HEK293 (cell line): Measurements from ENCODE around the gene SERTAD2.

Experiments used
- CTCF ChIA-PET: fragments of 350-600 bp; formaldehyde crosslinking; extraction: SDS; loops from one replicate; lab custom pipeline; 2021; ENCODE audit warnings: antibody characterized with exemption; lab: Yijun Ruan, JAX
- POLR2A ChIA-PET: fragments of 300-600 bp; formaldehyde crosslinking; extraction: SDS; loops from one replicate; lab custom pipeline; 2020; ENCODE audit warnings: antibody characterized with exemption, inconsistent platforms; lab: Yijun Ruan, JAX
- H3K27ac ChIP-seq: fragments of 200-500 bp; sonication (Bioruptor generic); 2 replicates; pipeline ENCODE4 v1.5.1; 2014; ENCODE audit warnings: low read depth, low read length, control low read depth, inconsistent platforms; ENCODE audit errors: extremely low read depth
- H3K36me3 ChIP-seq, 2 experiments: fragments of 200-500 bp in 1 of 2; sonication (Bioruptor generic) in 1 of 2; 1 replicate in 1 of 2; 2 replicates in 1 of 2; pipeline ENCODE4 v1.5.1; 2014 to 2017; ENCODE audit warnings: inconsistent platforms in 2 of 2, low read length in 2 of 2; ENCODE audit not compliant: control insufficient read depth in 2 of 2, insufficient read depth in 1 of 2
- H3K4me1 ChIP-seq: fragments of 200-500 bp; sonication (Bioruptor generic); 2 replicates; pipeline ENCODE4 v1.5.1; 2014; ENCODE audit warnings: mild to moderate bottlenecking, low read length, inconsistent platforms; ENCODE audit not compliant: control insufficient read depth, insufficient read depth
- H3K4me3 ChIP-seq: 2 replicates; pipeline ENCODE4 v1.5.1; 2011; ENCODE audit warnings: low read depth, mild to moderate bottlenecking, control low read depth, low read length, moderate library complexity
- H3K9me3 ChIP-seq: fragments of 200-500 bp; sonication (Bioruptor generic); 2 replicates; pipeline ENCODE4 v1.5.1; 2014; ENCODE audit warnings: low read depth, low read length, inconsistent platforms; ENCODE audit not compliant: control insufficient read depth, insufficient read depth
- GLI2 ChIP-seq: fragments of 450-650 bp; formaldehyde crosslinking; IDR thresholded peaks from 2 replicates; pipeline ENCODE4; 2017; ENCODE audit warnings: missing biosample characterization, missing genetic modification characterization, low read depth, borderline replicate concordance
- GLIS1 ChIP-seq: fragments of 450-650 bp; formaldehyde crosslinking; IDR thresholded peaks from 2 replicates; pipeline ENCODE4 v1.5.1; 2016; ENCODE audit warnings: missing biosample characterization, missing genetic modification characterization
- KLF1 ChIP-seq: fragments of 450-650 bp; formaldehyde crosslinking; IDR thresholded peaks from 2 replicates; pipeline ENCODE4 v1.5.1; 2016; ENCODE audit warnings: missing biosample characterization, missing genetic modification characterization
- KLF17 ChIP-seq: fragments of 450-650 bp; formaldehyde crosslinking; IDR thresholded peaks from 2 replicates; pipeline ENCODE4 v1.5.1; 2016; ENCODE audit warnings: missing biosample characterization, missing genetic modification characterization
- MEIS1 ChIP-seq: sonication (generic); formaldehyde crosslinking; IDR thresholded peaks from 2 replicates; pipeline ENCODE4 v1.8.1; 2022; ENCODE audit warnings: missing genetic modification reagents, mild to moderate bottlenecking, borderline replicate concordance
- MZF1 ChIP-seq: fragments of 450-650 bp; formaldehyde crosslinking; IDR thresholded peaks from 2 replicates; pipeline ENCODE4 v1.5.1; 2017; ENCODE audit warnings: missing biosample characterization, missing genetic modification characterization, borderline replicate concordance
- SCRT2 ChIP-seq: fragments of 450-650 bp; formaldehyde crosslinking; IDR thresholded peaks from 2 replicates; pipeline ENCODE4 v1.5.1; 2016; ENCODE audit warnings: missing biosample characterization, missing genetic modification characterization
- ZBTB17 ChIP-seq: fragments of 450-650 bp; formaldehyde crosslinking; IDR thresholded peaks from 2 replicates; pipeline ENCODE4 v1.5.1; 2016; ENCODE audit warnings: missing biosample characterization, missing genetic modification characterization
- ZBTB48 ChIP-seq: fragments of 450-650 bp; formaldehyde crosslinking; IDR thresholded peaks from 2 replicates; pipeline ENCODE4 v1.5.1; 2016; ENCODE audit warnings: missing biosample characterization, missing genetic modification characterization
- ZIC2 ChIP-seq: fragments of 450-650 bp; formaldehyde crosslinking; IDR thresholded peaks from 2 replicates; pipeline ENCODE4 v1.5.1; 2016; ENCODE audit warnings: missing biosample characterization, missing genetic modification characterization
- ZNF175 ChIP-seq: fragments of 450-650 bp; formaldehyde crosslinking; IDR thresholded peaks from 2 replicates; pipeline ENCODE4 v1.5.1; 2016; ENCODE audit warnings: missing biosample characterization, missing genetic modification characterization
- ZNF18 ChIP-seq: fragments of 450-650 bp; formaldehyde crosslinking; IDR thresholded peaks from 2 replicates; pipeline ENCODE4 v1.5.1; 2016; ENCODE audit warnings: missing biosample characterization, missing genetic modification characterization
- ZNF335 ChIP-seq: fragments of 450-650 bp; formaldehyde crosslinking; conservative IDR thresholded peaks from 2 replicates; pipeline ENCODE4 v1.5.1; 2016; ENCODE audit warnings: missing biosample characterization, missing genetic modification characterization
- ZNF341 ChIP-seq: fragments of 450-650 bp; formaldehyde crosslinking; IDR thresholded peaks from 2 replicates; pipeline ENCODE4; 2016; ENCODE audit warnings: low read depth, missing biosample characterization, missing genetic modification characterization
- ZNF426 ChIP-seq: fragments of 450-650 bp; formaldehyde crosslinking; IDR thresholded peaks from 2 replicates; pipeline ENCODE4 v1.5.1; 2017; ENCODE audit warnings: missing biosample characterization, missing genetic modification characterization, mild to moderate bottlenecking, inconsistent platforms, moderate library complexity
- ZNF558 ChIP-seq: fragments of 450-650 bp; formaldehyde crosslinking; IDR thresholded peaks from 2 replicates; pipeline ENCODE4 v1.5.1; 2016; ENCODE audit warnings: missing biosample characterization, missing genetic modification characterization
- ZNF621 ChIP-seq: fragments of 450-650 bp; formaldehyde crosslinking; IDR thresholded peaks from 2 replicates; pipeline ENCODE4 v1.5.1; 2017; ENCODE audit warnings: missing biosample characterization, missing genetic modification characterization
- ZSCAN16 ChIP-seq: fragments of 450-650 bp; formaldehyde crosslinking; IDR thresholded peaks from 2 replicates; pipeline ENCODE4 v1.5.1; 2016; ENCODE audit warnings: missing biosample characterization, missing genetic modification characterization
- TF ChIP-seq, protein P1 (sequence below): fragments of 450-650 bp; formaldehyde crosslinking; IDR thresholded peaks from 2 replicates; pipeline ENCODE4 v1.5.1; 2016; ENCODE audit warnings: missing biosample characterization, missing genetic modification characterization

SERTAD2 gene

GRCh38 chr2:64607381-64608304 is 46.1 kb downstream of the SERTAD2 start:
- no peak for TF ChIP-seq KLF17 (tag by site-specific recombination)
- TF ChIP-seq MZF1 = no peak
- no peak for TF ChIP-seq MEIS1 (CRISPR knock-in tag)
- TF ChIP-seq KLF1 = no peak
- no peak for TF ChIP-seq ZNF426 (tag by site-specific recombination)
- no peak for TF ChIP-seq ZSCAN16 (tag by site-specific recombination)
- TF ChIP-seq ZNF18 (tag by site-specific recombination) = no peak
- no peak for TF ChIP-seq GLIS1 (tag by site-specific recombination)
- TF ChIP-seq ZNF558 = no peak
- no peak for TF ChIP-seq ZNF621 (tag by site-specific recombination)
- no peak overlapping the region for H3K4me3 ChIP-seq
- no peaks in the 10 kb centered on the region for H3K4me1 ChIP-seq
- no peaks in the 10 kb centered on the region for H3K36me3 ChIP-seq
- H3K27ac ChIP-seq = no peak overlapping the region
- POLR2A ChIA-PET = interaction anchor here (1.4 kb wide), 1 partner anchor 46 kb away, joined by 4 read pairs; the partner anchor contains the start of gene SERTAD2
- CTCF ChIA-PET = interaction anchor here (0.6 to 1.8 kb wide), 3 partner anchors 38 to 253 kb away, joined by 3 to 5 read pairs (median 3); no protein-coding TSS in a partner anchor
- no peaks in the 10 kb centered on the region for H3K9me3 ChIP-seq

DNA sequence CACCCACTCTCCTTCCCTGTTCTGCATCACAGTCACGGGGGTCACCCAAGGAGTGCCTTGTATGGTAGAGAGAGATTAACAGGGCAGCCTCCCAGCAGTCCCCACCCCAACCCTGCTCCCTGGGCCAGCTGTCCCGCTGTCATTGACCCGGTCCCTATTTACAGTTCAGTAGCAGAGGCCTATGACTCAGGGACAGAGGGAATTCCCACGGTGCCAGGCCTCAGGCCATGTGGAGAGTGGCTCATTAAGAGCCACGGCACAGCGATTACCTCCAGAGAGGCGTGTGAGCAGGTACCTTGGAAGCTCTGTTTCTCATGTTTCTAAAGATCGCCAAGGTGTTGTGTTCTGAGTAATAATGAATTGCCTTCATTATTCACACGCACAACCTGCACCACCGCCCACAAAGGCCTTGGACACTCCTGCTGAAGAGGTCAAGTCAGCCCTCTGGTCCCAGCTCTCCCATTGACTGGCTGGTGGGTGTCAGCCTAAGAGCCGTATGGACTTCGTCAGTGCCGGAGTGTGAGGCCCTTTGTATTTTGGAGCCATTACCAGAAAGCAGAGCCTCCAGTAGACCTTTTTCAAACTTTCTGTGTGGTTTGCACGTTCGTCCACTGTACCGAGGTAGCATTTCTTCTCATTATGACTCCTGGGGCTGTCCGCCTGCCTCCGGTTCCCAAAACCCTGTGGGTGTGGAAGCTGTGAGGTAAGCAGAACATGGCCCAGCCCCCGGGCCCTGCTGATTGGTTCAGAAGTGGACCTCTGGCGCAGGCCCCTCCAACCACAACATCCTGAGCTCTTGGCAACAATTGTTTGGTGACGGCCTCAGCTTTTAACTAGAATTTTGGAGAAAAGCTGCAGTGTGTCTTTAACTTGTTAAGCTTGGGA is 47.0 kb downstream of the SERTAD2 start:
- Histone ChIP-seq H3K36me3 (no peaks in the 10 kb centered on the region), H3K4me1 (no peaks in the 10 kb centered on the region; the same call in 1 of the 2 replicates), H3K4me3 (no peak overlapping the region), H3K27ac (no peak overlapping the region)
- TF ChIP-seq ZBTB48 = 0 out of 2 replicates have a peak, but pooled peaks have one; percentile 33
- TF ChIP-seq ZNF335 (tag by site-specific recombination) = peak; percentile 59
- 0 out of 2 replicates have a peak, but pooled peaks have one; percentile 7 for TF ChIP-seq ZBTB17 (tag by site-specific recombination)
- peak; percentile 69 for TF ChIP-seq ZIC2 (tag by site-specific recombination)
- no peak for TF ChIP-seq ZNF341 (tag by site-specific recombination)
- TF ChIP-seq GLIS1 (tag by site-specific recombination) = 0 out of 2 replicates have a peak, but pooled peaks have one; percentile 9
- TF ChIP-seq, all 188 proteins: peak for 5
- H3K9me3 ChIP-seq = no peaks in the 10 kb centered on the region
- CTCF ChIA-PET = interaction anchor here (1.2 to 1.8 kb wide), 3 partner anchors 11 to 253 kb away, joined by 3 to 5 read pairs (median 5); no protein-coding TSS in a partner anchor
- POLR2A ChIA-PET = interaction anchor here (1.4 kb wide), 1 partner anchor 47 kb away, joined by 4 read pairs; the partner anchor contains the start of gene SERTAD2

GRCh38 chr2:64605991-64606478 is 47.7 kb downstream of the SERTAD2 start:
- peaks cover 5% of the 10 kb centered on the region; the same call in 1 of the 2 replicates for H3K4me1 ChIP-seq
- no peaks in the 10 kb centered on the region for H3K9me3 ChIP-seq
- H3K4me3 ChIP-seq = no peak overlapping the region
- H3K27ac ChIP-seq = no peak overlapping the region
- TF ChIP-seq MZF1 = no peak
- TF ChIP-seq GLI2 (tag by site-specific recombination) = no peak
- TF ChIP-seq KLF1 = no peak
- TF ChIP-seq ZNF175 (tag by site-specific recombination) = no peak
- peak; percentile 71 for TF ChIP-seq SCRT2 (tag by site-specific recombination)
- TF ChIP-seq, protein P1, sequence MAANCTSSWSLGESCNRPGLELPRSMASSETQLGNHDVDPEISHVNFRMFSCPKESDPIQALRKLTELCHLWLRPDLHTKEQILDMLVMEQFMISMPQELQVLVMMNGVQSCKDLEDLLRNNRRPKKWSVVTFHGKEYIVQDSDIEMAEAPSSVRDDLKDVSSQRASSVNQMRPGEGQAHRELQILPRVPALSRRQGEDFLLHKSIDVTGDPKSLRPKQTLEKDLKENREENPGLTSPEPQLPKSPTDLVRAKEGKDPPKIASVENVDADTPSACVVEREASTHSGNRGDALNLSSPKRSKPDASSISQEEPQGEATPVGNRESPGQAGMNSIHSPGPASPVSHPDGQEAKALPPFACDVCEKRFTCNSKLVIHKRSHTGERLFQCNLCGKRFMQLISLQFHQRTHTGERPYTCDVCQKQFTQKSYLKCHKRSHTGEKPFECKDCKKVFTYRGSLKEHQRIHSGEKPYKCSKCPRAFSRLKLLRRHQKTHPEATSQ (tag by site-specific recombination) = no peak
- H3K36me3 ChIP-seq = no peaks in the 10 kb centered on the region
- POLR2A ChIA-PET = interaction anchor here (1.4 kb wide), 1 partner anchor 48 kb away, joined by 4 read pairs; the partner anchor contains the start of gene SERTAD2
- CTCF ChIA-PET = interaction anchor here (0.9 to 1.7 kb wide), 4 partner anchors 11 to 254 kb away, joined by 3 to 5 read pairs (median 4); partner anchors contain the start of gene SERTAD2
